Measurements from ENCODE around the gene RASA1. TPM values are rescaled to one million over a fixed set of nuclear protein-coding genes. Genes with fewer than 3 reads are reported as not detected.
A peak's percentile ranks its signal among the peaks of the same experiment; 100 is the strongest.
"Not testable (repeated sequence)": the region's sequence is repeated elsewhere in the genome, so short reads cannot be mapped to it uniquely, and the experiment has no call there.

The RASA1 gene
- total RNA-seq, 1 experiment from 2014 or later: 33.9 TPM

DNA sequence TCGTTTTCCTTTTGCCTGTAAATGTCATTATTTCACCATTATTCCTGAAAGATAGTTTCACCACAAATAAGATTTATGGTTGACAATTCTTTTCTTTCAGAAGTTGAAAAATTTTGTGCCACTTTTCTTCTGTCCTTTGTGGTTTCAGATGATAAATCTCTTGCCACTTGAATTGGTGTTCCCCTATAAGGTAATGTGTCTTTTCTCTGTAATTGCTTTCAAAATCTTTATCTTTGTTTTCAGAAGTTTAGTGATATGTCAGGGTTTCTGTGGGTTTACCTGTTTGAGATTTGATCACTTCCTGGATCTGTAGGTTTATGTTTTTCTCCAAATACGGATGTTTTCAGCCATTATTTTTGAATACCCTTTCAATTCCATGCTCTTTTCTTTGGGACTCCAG is 14.6 kb downstream of the RASA1 start:
- peak; percentile 24 for DNase-seq (ENCODE audit: low spot score)

DNA sequence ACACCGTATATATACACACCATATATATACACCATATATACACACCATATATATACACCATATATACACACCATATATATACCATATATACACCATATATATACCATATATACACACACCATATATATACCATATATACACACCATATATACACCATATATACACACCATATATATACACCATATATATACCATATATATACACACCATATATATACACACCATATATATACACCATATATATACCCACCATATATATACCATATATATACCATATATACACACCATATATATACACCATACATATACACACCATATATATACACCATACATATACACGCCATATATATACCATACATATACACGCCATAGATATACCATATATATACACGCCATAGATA is 19.6 kb downstream of the RASA1 start:
- not testable (repeated sequence) for DNase-seq (ENCODE audit: low spot score)

DNA sequence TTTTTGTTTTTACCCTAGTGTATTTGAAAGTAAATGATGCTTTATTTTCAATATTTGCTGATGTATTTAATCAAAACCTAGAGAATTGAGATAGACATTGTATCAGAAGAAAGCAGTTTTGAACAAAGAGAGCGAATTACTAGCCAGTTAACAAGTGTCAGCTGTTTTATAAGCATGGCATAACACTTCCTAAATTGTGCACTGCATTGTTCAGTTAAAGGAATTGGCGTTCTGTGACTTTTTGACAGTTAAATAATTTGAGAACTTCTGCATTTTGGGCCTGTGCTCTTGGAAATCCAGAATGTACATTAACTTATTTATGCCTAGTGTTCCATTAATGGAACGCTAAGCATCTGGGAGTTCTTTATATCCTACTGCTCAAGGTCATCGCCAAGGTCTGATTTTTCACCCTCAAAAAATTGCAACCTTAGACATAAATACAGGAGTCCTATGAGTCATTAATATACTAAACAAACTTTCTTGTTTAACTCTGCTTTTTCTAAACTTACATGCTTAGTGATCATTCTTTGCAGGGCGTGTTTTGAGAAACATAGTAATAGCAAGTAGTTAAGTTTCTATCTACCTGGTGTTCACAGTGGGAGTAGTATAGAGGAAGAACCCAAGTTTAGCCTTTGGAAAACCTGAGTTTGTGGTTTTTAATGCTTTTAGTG is 31.1 kb downstream of the RASA1 start:
- DNase-seq (ENCODE audit: low spot score): no peak

DNA sequence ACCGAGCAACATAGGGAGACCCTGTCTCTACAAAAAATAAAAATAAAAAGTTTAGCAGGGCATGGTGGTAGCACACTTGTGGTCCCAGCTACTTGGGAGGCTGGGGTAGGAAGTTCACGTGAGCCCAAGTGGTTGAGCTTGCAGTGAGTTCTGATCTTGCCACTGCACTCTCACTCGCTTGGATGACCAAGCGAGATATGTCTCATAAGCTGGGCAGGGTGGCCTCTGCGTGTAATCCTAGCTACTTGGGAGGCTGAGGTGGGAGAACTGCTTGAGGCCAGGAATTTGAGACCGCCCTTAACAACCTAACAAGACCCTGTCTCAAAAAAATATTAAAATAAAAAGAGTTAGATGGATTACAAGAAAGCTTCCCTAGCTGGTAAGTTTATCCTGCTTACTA is 32.5 kb downstream of the RASA1 start:
- no peak for DNase-seq (ENCODE audit: low spot score)

- peak; percentile 93 for DNase-seq (ENCODE audit: low spot score)
Observed at GRCh38 chr5:87300744-87301143, 33.1 kb downstream of the RASA1 start.

- no peak for DNase-seq (ENCODE audit: low spot score)
Observed at GRCh38 chr5:87302061-87302460, 34.4 kb downstream of the RASA1 start.

DNA sequence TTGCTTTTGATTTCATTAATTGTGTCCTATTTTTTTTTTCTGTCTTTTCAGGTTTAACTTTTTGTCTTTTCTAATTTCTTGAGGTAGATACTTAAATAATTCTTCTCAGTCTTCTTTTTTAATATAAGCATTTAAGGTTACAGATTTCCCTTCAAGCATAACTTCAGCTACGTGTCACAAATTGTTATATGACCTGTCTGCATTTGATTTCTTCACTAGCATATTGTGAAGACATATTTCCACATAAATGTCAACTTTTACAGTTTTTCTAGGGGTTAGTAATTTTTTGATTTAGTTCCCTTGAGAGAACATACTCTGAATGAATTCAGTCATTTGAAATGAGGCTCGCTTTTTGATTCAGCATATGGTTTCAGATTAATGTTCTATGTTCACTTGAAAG is 35.6 kb downstream of the RASA1 start:
- no peak for DNase-seq (ENCODE audit: low spot score)

DNA sequence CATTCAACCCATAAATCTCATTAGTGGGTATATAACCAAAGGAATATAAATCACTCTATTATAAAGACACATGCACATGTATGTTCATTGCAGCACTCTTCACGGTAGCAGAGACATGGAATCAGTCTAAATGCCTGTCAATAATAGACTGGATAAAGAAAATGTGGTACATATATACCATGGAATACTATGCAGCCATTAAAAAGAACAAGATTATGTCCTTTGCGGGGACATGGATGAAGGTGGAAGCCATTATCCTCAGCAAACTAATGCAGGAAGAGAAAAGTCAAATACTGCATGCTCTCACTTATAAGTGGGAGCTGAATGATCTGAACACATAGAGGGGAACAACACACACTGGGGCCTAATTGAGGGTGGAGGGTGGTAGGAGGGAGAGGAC is 38.4 kb downstream of the RASA1 start:
- DNase-seq (ENCODE audit: low spot score): not testable (repeated sequence)

- DNase-seq (ENCODE audit: low spot score): no peak
Observed at GRCh38 chr5:87307796-87308423, 40.2 kb downstream of the RASA1 start.

- DNase-seq (ENCODE audit: low spot score): no peak
Observed at GRCh38 chr5:87311405-87312279, 44.0 kb downstream of the RASA1 start.

- DNase-seq (ENCODE audit: low spot score): no peak
Observed at GRCh38 chr5:87313216-87313615, 45.5 kb downstream of the RASA1 start.

DNA sequence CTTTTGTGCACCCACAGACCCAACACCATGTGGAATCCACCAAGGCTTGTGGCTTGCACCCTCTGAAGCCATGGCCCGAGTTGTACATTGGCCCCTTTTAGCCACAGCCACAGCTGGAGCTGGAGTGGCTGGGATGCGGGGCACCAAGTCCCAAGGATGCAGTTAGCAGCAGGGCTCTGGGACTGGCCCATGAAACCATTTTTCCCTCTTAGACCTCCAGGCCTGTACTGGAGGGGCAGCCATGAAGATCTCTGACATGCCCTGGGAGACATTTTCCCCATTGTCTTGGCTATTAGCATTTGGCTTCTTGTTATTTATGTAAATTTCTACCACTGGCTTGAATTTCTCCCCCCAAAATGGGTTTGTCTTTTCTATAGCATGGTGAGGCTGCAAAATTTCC is 51.8 kb downstream of the RASA1 start:
- no peak for DNase-seq (ENCODE audit: low spot score)

DNA sequence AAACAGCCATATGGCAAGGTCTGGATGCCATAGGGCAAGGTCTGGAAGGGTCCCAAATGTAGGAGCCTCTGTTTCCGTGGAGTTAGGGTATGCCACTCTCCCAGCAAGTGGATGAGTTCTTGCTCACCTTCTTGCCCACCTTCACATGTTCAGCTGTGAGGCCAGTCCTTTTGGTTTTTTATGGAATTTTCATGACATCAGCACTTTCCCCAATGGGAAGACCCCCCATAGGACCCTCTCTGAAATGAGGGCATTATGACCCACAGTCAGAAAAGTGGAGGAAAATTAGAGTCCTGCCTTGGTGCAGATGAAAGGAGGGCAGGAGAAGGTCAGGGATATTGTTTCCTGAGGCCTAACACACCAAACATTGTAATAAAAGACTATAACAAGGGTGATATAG is 53.9 kb downstream of the RASA1 start:
- DNase-seq (ENCODE audit: low spot score): no peak

- no peak for DNase-seq (ENCODE audit: low spot score)
Observed at GRCh38 chr5:87322381-87322780, 54.7 kb downstream of the RASA1 start.

- no peak for DNase-seq (ENCODE audit: low spot score)
Observed at GRCh38 chr5:87327998-87328397, 60.3 kb downstream of the RASA1 start.

DNA sequence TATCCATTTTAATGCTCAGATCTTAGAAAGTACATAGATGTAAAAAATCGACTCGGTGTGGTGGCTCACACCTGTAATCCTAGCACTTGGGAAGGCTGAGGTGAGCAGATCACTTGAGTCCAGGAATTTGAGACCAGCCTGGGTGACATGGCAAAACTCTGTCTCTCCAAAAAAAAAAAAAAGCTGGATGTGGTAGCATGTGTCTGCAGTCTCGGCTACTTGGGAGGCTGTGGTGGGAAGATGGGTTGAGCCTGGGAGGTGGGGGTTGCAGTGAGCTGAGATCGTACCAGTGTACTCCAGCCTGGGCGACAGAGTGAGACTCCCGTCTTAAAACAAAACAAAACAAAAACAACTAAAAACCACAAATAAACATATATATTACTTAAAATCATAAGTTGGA is 61.4 kb downstream of the RASA1 start:
- DNase-seq (ENCODE audit: low spot score): no peak

GRCh38 chr5:87339986-87340385 is 72.3 kb downstream of the RASA1 start:
- peak; percentile 14 for DNase-seq (ENCODE audit: low spot score)

DNA sequence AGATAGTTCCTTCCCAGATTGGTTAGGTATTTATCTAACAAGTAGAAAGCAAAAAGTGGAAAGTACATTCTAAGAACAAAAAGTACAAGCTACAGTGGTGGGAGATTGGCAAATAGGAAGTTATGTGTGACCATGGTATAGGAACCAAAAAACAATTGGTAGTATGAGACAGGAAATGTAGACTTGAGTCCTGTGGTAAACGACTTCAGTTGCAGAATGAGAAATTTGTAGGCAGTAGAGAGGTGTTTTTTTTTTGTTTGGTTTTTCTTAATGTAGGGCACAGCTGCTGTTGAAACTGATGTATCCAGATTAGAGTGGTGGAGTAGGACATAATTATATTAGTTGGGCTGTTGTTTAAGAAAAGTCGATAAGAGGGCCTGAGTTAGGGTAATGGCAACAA is 73.0 kb downstream of the RASA1 start:
- no peak for DNase-seq (ENCODE audit: low spot score)

DNA sequence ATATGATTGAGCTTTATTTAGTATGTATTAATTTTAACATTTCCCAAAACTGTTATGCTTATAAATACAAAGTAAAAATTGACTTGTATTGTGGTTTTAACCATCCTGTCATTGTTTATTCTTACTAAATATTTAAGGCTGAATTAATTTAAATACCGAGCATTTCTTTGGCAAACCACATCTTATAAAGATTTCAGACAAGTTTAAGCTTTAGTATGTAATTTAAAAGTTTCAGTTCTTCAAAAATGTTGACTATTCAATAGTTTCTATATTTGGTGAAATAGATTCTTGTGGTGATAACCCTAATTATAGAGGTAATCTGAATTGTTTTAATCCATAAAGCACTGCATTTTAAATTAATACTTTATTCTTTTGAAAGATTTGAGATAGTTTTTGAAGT is 79.6 kb downstream of the RASA1 start:
- no peak for DNase-seq (ENCODE audit: low spot score)

DNA sequence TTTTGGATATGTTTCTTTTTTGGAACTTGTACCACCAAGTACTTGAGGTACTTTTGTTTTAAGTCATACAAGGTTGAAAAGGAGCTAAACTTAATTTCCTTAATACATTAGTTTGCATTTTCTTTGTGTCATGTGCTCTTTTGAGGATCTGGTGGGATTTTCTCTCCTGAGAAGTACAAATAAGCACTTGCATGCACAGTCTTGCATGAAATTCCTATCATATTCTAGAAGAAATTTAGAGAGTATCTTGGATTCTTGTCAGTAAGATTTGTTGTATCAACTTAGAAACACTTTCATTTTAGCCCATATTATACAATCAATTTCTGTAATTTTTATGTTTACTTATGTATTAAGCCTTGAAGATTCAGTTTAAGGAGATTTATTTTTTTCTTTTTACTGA is 80.2 kb downstream of the RASA1 start:
- DNase-seq (ENCODE audit: low spot score): no peak

- no peak for DNase-seq (ENCODE audit: low spot score)
Observed at GRCh38 chr5:87354496-87354895, 86.8 kb downstream of the RASA1 start.

DNA sequence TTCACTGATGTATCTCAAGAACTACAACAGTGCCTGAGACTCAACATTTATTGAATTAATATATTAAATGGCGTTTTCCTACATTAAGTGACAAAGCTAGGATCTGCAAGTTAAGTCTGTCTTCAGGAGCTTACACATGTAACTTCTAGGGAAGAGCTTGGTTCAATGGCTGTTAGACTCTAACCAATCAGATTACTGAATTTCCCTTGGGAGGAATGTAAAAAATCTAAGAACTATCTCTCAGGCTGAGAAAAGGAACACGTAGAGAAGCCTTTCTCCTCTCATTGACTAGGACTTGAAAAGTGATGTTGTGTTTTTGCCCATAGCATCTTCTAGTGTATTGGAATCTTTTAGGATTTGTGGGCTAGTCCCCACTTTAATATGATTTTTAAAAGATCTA is 91.4 kb downstream of the RASA1 start:
- no peak for DNase-seq (ENCODE audit: low spot score)

DNA sequence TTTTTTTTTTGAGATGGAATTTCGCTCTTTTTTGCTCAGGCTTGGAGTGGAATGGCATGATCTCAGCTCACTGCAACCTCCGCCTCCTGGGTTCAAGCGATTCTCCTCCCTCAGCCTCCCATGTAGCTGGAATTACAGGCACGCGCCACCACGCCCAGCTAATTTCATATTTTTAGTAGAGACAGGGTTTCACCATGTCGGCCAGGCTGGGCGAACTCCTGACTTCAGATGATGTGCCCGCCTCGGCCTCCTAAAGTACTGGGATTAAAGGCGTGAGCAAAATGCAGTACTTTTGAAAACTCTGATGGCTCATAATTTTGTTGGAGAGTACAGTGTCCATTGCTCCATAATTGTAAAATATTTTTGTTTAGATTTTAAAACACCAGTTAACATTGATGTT is 92.4 kb downstream of the RASA1 start:
- DNase-seq (ENCODE audit: low spot score): no peak

All from A172 (cell line).